Adrenal gland (tissue), 5 donors: ENCODE measurements around the gene GLIS1.

Experiments used
- POLR2A ChIP-seq, 2 donors: fragments of 450-650 bp; IDR thresholded peaks; one replicate each; pipeline ENCODE4 v1.6.1; 2017; ENCODE audit warnings: antibody characterized with exemption in 2 of 2, mild to moderate bottlenecking in 2 of 2, moderate library complexity in 1 of 2
- TF ChIP-seq, protein P1 (sequence below), 6 experiments: fragments of 450-650 bp in 4 of 6; fragments of 200-600 bp in 2 of 6; sonication (generic) in 1 of 6; IDR thresholded peaks; 1 replicate in 5 of 6; 2 replicates in 1 of 6; pipeline versions ENCODE4 v1.5.1 to v1.8.0; 2016 to 2021; ENCODE audit warnings: antibody characterized with exemption in 6 of 6, mild to moderate bottlenecking in 2 of 6, moderate library complexity in 1 of 6
- donor health status: DM: no; HTN: no; CAD: no.

DNA sequence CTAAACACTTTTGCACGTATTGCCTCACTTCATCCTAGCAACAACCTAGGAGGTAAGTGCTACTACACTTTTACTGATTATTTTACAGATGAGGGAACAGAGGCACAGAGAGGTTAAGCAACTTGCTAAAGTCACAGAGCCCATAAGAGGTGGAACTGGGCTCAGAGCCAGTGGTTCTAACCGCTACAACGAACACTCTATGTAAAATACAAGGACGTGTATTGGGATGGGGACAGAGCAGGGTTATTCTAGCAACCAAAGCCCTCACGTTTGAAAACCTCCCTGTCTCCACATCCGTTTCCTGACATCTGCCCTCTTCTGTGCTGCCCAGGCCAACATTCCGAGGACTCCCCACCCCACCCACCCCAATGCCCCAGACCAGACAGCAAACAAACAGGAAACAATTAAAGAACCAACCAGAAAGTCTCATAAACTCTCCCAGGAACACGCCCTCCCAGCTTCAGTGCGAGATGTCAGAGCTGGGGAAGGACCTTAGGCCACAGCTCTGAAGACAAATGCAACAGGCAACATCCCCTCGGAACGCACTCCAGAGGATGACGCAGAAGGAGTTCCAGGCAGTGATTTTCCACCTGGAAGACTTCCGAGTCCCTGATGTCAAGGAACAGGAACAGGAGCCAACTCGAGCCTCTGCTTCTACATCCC lies 41.1 kb downstream of the GLIS1 start:
- TF ChIP-seq POLR2A (IDR thresholded peaks at IDR 0.05) = no peak
- TF ChIP-seq, protein P1, sequence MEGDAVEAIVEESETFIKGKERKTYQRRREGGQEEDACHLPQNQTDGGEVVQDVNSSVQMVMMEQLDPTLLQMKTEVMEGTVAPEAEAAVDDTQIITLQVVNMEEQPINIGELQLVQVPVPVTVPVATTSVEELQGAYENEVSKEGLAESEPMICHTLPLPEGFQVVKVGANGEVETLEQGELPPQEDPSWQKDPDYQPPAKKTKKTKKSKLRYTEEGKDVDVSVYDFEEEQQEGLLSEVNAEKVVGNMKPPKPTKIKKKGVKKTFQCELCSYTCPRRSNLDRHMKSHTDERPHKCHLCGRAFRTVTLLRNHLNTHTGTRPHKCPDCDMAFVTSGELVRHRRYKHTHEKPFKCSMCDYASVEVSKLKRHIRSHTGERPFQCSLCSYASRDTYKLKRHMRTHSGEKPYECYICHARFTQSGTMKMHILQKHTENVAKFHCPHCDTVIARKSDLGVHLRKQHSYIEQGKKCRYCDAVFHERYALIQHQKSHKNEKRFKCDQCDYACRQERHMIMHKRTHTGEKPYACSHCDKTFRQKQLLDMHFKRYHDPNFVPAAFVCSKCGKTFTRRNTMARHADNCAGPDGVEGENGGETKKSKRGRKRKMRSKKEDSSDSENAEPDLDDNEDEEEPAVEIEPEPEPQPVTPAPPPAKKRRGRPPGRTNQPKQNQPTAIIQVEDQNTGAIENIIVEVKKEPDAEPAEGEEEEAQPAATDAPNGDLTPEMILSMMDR (IDR thresholded peaks at IDR 0.05) = no peak
